Measurements from ENCODE around the gene AKAP10.

AKAP10 gene

GRCh38 chr17:19905502-19905901 is 72.1 kb downstream of the AKAP10 start:
- H3K36me3 ChIP-seq (ENCODE audit: control insufficient read depth, insufficient read depth, low read length): peaks cover 14% of the 10 kb centered on the region
- no peak for TF ChIP-seq CTCF (IDR thresholded peaks at IDR 0.05; ENCODE audit: insufficient read depth, low read length, poor library complexity, severe bottlenecking)

GRCh38 chr17:19904924-19905323 is 72.7 kb downstream of the AKAP10 start:
- TF ChIP-seq CTCF (IDR thresholded peaks at IDR 0.05; ENCODE audit: insufficient read depth, low read length, poor library complexity, severe bottlenecking): no peak
- Histone ChIP-seq H3K4me3 (replicated peaks; ENCODE audit: low read depth, low read length) (no peak overlapping the region), H3K36me3 (ENCODE audit: control insufficient read depth, insufficient read depth, low read length) (peaks cover 14% of the 10 kb centered on the region), H3K27me3 (replicated peaks; ENCODE audit: control insufficient read depth, insufficient read depth, low read length) (no peaks in the 10 kb centered on the region)
- no peak for DNase-seq (ENCODE audit: extremely low read depth, insufficient read length)

More at GRCh38 chr17:19905502-19905901, 72.1 kb downstream of the AKAP10 start:
- Histone ChIP-seq H3K4me3 (replicated peaks; ENCODE audit: low read depth, low read length) (no peak overlapping the region), H3K27me3 (replicated peaks; ENCODE audit: control insufficient read depth, insufficient read depth, low read length) (no peaks in the 10 kb centered on the region)
- no peak for DNase-seq (ENCODE audit: extremely low read depth, insufficient read length)

- Histone ChIP-seq H3K4me3 (replicated peaks; ENCODE audit: low read depth, low read length) (no peak overlapping the region), H3K36me3 (ENCODE audit: control insufficient read depth, insufficient read depth, low read length) (peaks cover 12% of the 10 kb centered on the region)
Measured at GRCh38 chr17:19904412-19904811, 73.2 kb downstream of the AKAP10 start.

DNA sequence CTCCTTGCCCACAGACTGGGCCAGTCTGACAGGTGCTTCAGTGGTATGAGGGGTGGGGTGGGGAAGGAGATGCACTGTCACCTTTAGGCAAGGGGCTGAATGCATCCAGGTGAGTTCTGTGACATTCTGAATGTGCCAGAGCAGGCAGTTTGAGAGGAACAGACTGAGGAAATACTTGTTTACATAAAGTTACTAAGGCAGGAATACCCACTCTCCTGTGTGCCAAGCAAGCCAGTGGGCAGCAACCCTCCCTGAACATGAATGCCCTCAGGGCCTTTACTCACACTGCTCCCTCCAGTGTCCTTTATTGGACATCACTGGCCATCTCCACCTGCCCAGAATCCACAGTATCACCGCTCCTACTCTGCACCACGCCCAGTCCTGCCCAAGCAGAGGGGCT is 76.8 kb downstream of the AKAP10 start:
- no peak for TF ChIP-seq CTCF (IDR thresholded peaks at IDR 0.05; ENCODE audit: insufficient read depth, low read length, poor library complexity, severe bottlenecking)
- no peak overlapping the region for H3K4me3 ChIP-seq (replicated peaks; ENCODE audit: low read depth, low read length)
- H3K27me3 ChIP-seq (replicated peaks; ENCODE audit: control insufficient read depth, insufficient read depth, low read length): no peaks in the 10 kb centered on the region
- peaks cover 10% of the 10 kb centered on the region for H3K36me3 ChIP-seq (ENCODE audit: control insufficient read depth, insufficient read depth, low read length)
- no peak for DNase-seq (ENCODE audit: extremely low read depth, insufficient read length)

More at GRCh38 chr17:19904412-19904811, 73.2 kb downstream of the AKAP10 start:
- TF ChIP-seq CTCF (IDR thresholded peaks at IDR 0.05; ENCODE audit: insufficient read depth, low read length, poor library complexity, severe bottlenecking): no peak
- no peaks in the 10 kb centered on the region for H3K27me3 ChIP-seq (replicated peaks; ENCODE audit: control insufficient read depth, insufficient read depth, low read length)
- no peak for DNase-seq (ENCODE audit: extremely low read depth, insufficient read length)

- TF ChIP-seq CTCF (IDR thresholded peaks at IDR 0.05; ENCODE audit: insufficient read depth, low read length, poor library complexity, severe bottlenecking): no peak
- no peak for DNase-seq (ENCODE audit: extremely low read depth, insufficient read length)
- Histone ChIP-seq H3K36me3 (ENCODE audit: control insufficient read depth, insufficient read depth, low read length) (peaks cover 3% of the 10 kb centered on the region; the same call in 1 of the 2 replicates), H3K4me3 (replicated peaks; ENCODE audit: low read depth, low read length) (no peak overlapping the region), H3K27me3 (replicated peaks; ENCODE audit: control insufficient read depth, insufficient read depth, low read length) (no peaks in the 10 kb centered on the region)
Measured at GRCh38 chr17:19897903-19898302, 79.7 kb downstream of the AKAP10 start.

All from GM06990 (cell line).